HUES64 (cell line): ENCODE measurements around the gene CBX4.

Experiments
- H3K27ac ChIP-seq: 2 replicates; pipeline ENCODE4 v1.7.0; 2013; ENCODE audit warnings: low read depth, low read length, inconsistent platforms
- H3K27me3 ChIP-seq: 2 replicates; pipeline ENCODE4 v1.6.1; 2013; ENCODE audit warnings: mild to moderate bottlenecking, low read length; ENCODE audit not compliant: insufficient read depth
- H3K36me3 ChIP-seq: 2 replicates; pipeline ENCODE4 v1.6.1; 2013; ENCODE audit warnings: mild to moderate bottlenecking, low read length; ENCODE audit not compliant: insufficient read depth
- H3K4me1 ChIP-seq: 2 replicates; pipeline ENCODE4 v1.6.1; 2013; ENCODE audit warnings: mild to moderate bottlenecking, low read length, moderate library complexity; ENCODE audit not compliant: insufficient read depth
- H3K4me3 ChIP-seq: 2 replicates; pipeline ENCODE4 v1.5.1; 2013; ENCODE audit warnings: mild to moderate bottlenecking, low read length, moderate library complexity
- H3K9ac ChIP-seq: 2 replicates; pipeline ENCODE4 v1.6.1; 2013; ENCODE audit warnings: mild to moderate bottlenecking, low read depth, low read length
- H3K9me3 ChIP-seq: 2 replicates; pipeline ENCODE4 v1.6.1; 2013; ENCODE audit warnings: low read depth, low read length; ENCODE audit not compliant: insufficient read depth
- WGBS: fragments of 150-250, 120-280 bp; methylation state at CpG from one replicate; pipeline ENCODE4 v1.1.7; 2013; ENCODE audit warnings: missing lambda C conversion rate; 5-methylcytosine and 5-hydroxymethylcytosine counted together

CBX4 gene

GRCh38 chr17:79794659-79795511 lies 44.4 kb downstream of the CBX4 start:
- no peaks in the 10 kb centered on the region for H3K36me3 ChIP-seq
- H3K9me3 ChIP-seq = no peaks in the 10 kb centered on the region
- H3K27ac ChIP-seq = no peak overlapping the region
- no peak overlapping the region for H3K9ac ChIP-seq
- 10% methylated on average over 47 of the region's 47 CpGs for WGBS
- peaks cover 92% of the 10 kb centered on the region for H3K27me3 ChIP-seq
- H3K4me3 ChIP-seq = peak overlapping the region; percentile 26
- peaks cover 39% of the 10 kb centered on the region for H3K4me1 ChIP-seq

- 0% methylated on average over 3 of the region's 3 CpGs for WGBS
- Histone ChIP-seq H3K27ac (no peak overlapping the region), H3K4me3 (peak overlapping the region; percentile 19; the same call in 1 of the 2 replicates), H3K9me3 (no peaks in the 10 kb centered on the region), H3K36me3 (no peaks in the 10 kb centered on the region), H3K4me1 (peaks cover 36% of the 10 kb centered on the region), H3K9ac (no peak overlapping the region), H3K27me3 (peaks cover 92% of the 10 kb centered on the region)
These were observed 45.3 kb downstream of the CBX4 start for GRCh38 chr17:79793924-79794304.

- peak overlapping the region; percentile 19 for H3K4me3 ChIP-seq
- no peaks in the 10 kb centered on the region for H3K36me3 ChIP-seq
- H3K27me3 ChIP-seq = peaks cover 92% of the 10 kb centered on the region
- no peak overlapping the region for H3K9ac ChIP-seq
- H3K27ac ChIP-seq = no peak overlapping the region
- peaks cover 38% of the 10 kb centered on the region for H3K4me1 ChIP-seq
- WGBS = 1% methylated on average over 62 of the region's 63 CpGs
- H3K9me3 ChIP-seq = no peaks in the 10 kb centered on the region
These were observed 46.0 kb downstream of the CBX4 start for GRCh38 chr17:79792984-79793923.

GRCh38 chr17:79792341-79792871 lies 46.8 kb downstream of the CBX4 start:
- 0% methylated on average over 17 of the region's 22 CpGs for WGBS
- H3K4me1 ChIP-seq = peaks cover 43% of the 10 kb centered on the region
- no peak overlapping the region for H3K9ac ChIP-seq
- no peak overlapping the region for H3K27ac ChIP-seq
- H3K9me3 ChIP-seq = no peaks in the 10 kb centered on the region
- H3K36me3 ChIP-seq = no peaks in the 10 kb centered on the region
- H3K4me3 ChIP-seq = no peak overlapping the region
- H3K27me3 ChIP-seq = peaks cover 94% of the 10 kb centered on the region

GRCh38 chr17:79791735-79792161 lies 47.5 kb downstream of the CBX4 start:
- Histone ChIP-seq H3K36me3 (no peaks in the 10 kb centered on the region), H3K27me3 (peaks cover 98% of the 10 kb centered on the region), H3K4me3 (no peak overlapping the region), H3K4me1 (peaks cover 43% of the 10 kb centered on the region), H3K9me3 (no peaks in the 10 kb centered on the region), H3K27ac (no peak overlapping the region), H3K9ac (no peak overlapping the region)
- WGBS = 5% methylated on average over 22 of the region's 26 CpGs

GRCh38 chr17:79790805-79791734 lies 48.2 kb downstream of the CBX4 start:
- no peak overlapping the region for H3K27ac ChIP-seq
- H3K27me3 ChIP-seq = peaks cover 92% of the 10 kb centered on the region
- H3K4me3 ChIP-seq = no peak overlapping the region
- 5% methylated on average over 68 of the region's 68 CpGs for WGBS
- 0 out of 2 replicates have a peak, but pooled peaks cover under 1% of the 10 kb centered on the region for H3K36me3 ChIP-seq
- peaks cover 40% of the 10 kb centered on the region for H3K4me1 ChIP-seq
- no peaks in the 10 kb centered on the region for H3K9me3 ChIP-seq
- no peak overlapping the region for H3K9ac ChIP-seq

GRCh38 chr17:79789943-79790804 lies 49.1 kb downstream of the CBX4 start:
- Histone ChIP-seq H3K36me3 (peaks cover 7% of the 10 kb centered on the region), H3K27me3 (peaks cover 83% of the 10 kb centered on the region), H3K27ac (no peak overlapping the region), H3K4me1 (peaks cover 35% of the 10 kb centered on the region), H3K9ac (peak overlapping the region; percentile 32; the same call in 1 of the 2 replicates), H3K9me3 (no peaks in the 10 kb centered on the region), H3K4me3 (peak overlapping the region; percentile 48)
- WGBS = 9% methylated on average over 74 of the region's 74 CpGs

GRCh38 chr17:79788989-79789942 lies 50.0 kb downstream of the CBX4 start:
- H3K4me3 ChIP-seq = peak overlapping the region; percentile 48
- WGBS = 3% methylated on average over 52 of the region's 52 CpGs
- H3K9me3 ChIP-seq = no peaks in the 10 kb centered on the region
- peak overlapping the region; percentile 46; the same call in 1 of the 2 replicates for H3K27ac ChIP-seq
- H3K27me3 ChIP-seq = peaks cover 74% of the 10 kb centered on the region
- peak overlapping the region; percentile 32; the same call in 1 of the 2 replicates for H3K9ac ChIP-seq
- H3K36me3 ChIP-seq = peaks cover 15% of the 10 kb centered on the region
- H3K4me1 ChIP-seq = peaks cover 26% of the 10 kb centered on the region

GRCh38 chr17:79788455-79788854 lies 50.8 kb downstream of the CBX4 start:
- no peak overlapping the region for H3K27ac ChIP-seq
- peaks cover 65% of the 10 kb centered on the region for H3K27me3 ChIP-seq
- H3K4me1 ChIP-seq = peaks cover 21% of the 10 kb centered on the region
- H3K4me3 ChIP-seq = no peak overlapping the region
- H3K9me3 ChIP-seq = no peaks in the 10 kb centered on the region
- H3K9ac ChIP-seq = no peak overlapping the region
- 57% methylated on average over 5 of the region's 5 CpGs for WGBS
- H3K36me3 ChIP-seq = peaks cover 23% of the 10 kb centered on the region
